ENCODE results near the gene ST3GAL4.

ST3GAL4 gene

DNA sequence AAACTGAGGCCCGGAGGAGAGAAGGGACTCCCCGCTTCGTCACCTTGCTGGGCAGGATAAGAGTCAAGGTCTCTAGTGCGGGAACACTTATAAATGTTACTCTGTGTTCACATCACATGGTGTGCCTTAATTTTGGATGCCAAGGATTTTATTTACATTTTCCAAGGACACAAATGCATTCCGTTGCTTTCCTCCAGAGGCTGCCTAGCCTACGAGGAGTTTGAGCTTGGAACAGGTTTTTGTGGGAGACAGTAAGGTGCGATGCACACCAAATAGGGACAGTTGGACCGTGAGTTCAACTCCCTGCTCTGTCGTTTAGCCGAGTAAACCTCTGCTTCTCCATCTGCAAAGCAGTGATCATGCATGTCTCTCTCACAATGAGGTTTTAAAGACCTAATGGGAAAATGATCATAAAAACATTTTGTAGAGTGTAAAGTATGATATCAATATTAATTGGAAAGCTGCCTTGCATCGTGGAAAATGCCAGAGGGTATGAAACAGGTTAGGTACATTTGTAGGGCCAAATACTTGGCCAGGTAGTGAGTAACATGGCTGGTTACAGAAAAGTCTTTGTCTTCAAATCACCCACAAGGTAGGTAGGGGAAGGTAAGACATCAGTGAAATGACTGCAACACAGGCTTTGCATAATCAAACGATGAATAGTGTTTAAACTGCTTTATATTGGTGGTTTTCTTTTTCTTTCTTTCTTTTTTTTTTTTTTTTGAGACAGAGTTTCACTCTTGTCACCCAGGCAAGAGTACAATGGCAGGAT, 61.8 kb downstream of the ST3GAL4 start:
- DNase-seq (ENCODE audit: low spot score): no peak
- TF ChIP-seq CTCF (conservative IDR thresholded peaks at IDR 0.05; ENCODE audit: low read depth): no peak
- peak overlapping the region; percentile 90 for H3K27ac ChIP-seq
- POLR2A ChIA-PET (ENCODE audit: low non-redundant PET): no interaction called here
- CTCF ChIA-PET: interaction anchor here (0.6 to 1.2 kb wide), 2 partner anchors 82 to 107 kb away, joined by 3 to 5 read pairs; no protein-coding TSS in a partner anchor

DNA sequence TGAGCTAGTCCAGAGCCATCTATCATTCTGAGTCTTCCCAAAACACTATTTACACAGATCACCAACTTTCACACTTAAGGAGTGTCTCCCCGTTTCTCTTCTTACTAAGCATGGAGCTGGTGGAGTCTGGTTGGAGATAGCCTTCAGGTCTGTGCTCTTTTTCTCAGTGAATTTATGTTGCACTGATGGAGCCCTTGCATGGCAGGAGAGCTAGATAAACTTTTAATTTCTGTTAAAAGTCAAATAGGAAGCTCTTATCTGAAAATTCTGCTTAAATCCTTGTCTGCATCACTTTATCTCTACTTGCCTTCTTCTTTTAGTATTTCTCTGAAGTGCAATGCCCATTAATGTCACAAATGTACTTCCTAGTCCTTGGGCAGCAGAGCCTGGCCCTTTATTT, 63.4 kb downstream of the ST3GAL4 start:
- ChIA-PET CTCF (no interaction called here), POLR2A (ENCODE audit: low non-redundant PET) (no interaction called here)
- no peak overlapping the region for H3K27ac ChIP-seq
- no peak for DNase-seq (ENCODE audit: low spot score)
- TF ChIP-seq CTCF (conservative IDR thresholded peaks at IDR 0.05; ENCODE audit: low read depth): no peak

DNA sequence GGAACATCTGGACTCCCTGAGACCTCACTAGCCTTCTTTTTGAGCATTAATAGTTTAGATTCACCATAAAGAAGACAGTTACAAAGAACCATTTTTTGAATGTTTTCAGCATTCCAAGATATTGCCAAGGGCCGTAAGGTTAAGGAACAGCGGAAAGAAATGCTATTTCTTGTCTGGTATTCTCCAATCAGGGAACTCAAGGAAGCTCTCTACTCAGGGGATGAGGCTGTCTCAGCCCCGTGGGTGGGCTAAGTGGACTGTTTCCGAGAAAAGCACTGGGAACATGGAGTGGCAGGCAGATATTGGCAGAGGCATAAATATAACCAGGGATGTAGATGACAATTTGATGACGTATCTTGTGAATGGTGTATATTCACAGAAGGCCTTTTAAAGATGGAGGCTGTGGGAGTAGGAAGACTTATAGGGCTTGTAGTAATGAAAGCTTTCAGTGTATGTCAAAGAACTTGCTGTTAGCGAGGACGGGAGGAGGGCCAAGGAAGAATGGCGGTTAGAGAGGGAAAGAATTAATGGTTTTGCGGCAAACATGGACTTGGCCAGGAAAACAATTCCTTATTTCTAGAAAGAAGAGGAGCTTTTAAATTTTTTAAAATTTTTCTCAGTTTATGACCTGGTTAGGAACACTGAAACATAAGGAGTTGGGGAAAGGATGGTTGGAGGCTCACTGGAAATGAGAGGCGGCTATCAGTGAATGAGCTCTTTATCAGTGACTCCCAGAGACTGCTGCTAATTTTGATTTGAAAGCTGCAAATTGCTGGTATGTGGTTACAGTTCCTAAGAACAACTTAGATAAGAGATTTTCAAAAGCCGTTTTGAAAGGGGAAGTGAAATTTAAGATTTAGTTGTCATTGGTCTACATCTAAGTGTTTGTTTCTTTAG, 64.6 kb downstream of the ST3GAL4 start:
- POLR2A ChIA-PET (ENCODE audit: low non-redundant PET): interaction anchor here (0.6 kb wide), 1 partner anchor 72 kb away, joined by 3 read pairs; no protein-coding TSS in a partner anchor
- TF ChIP-seq CTCF (conservative IDR thresholded peaks at IDR 0.05; ENCODE audit: low read depth): no peak
- no peak for DNase-seq (ENCODE audit: low spot score)

GRCh38 chr11:126420698-126421256, 65.3 kb downstream of the ST3GAL4 start:
- CTCF ChIA-PET: interaction anchor here (0.6 kb wide), 1 partner anchor 479 kb away, joined by 3 read pairs; no protein-coding TSS in a partner anchor
- no peak overlapping the region for H3K27ac ChIP-seq
- no peak for DNase-seq (ENCODE audit: low spot score)
- POLR2A ChIA-PET (ENCODE audit: low non-redundant PET): interaction anchor here (0.6 kb wide), 1 partner anchor 72 kb away, joined by 3 read pairs; no protein-coding TSS in a partner anchor
- no peak for TF ChIP-seq CTCF (conservative IDR thresholded peaks at IDR 0.05; ENCODE audit: low read depth)

More for the DNA sequence above, 64.6 kb downstream of the ST3GAL4 start:
- no peak overlapping the region for H3K27ac ChIP-seq
- CTCF ChIA-PET: interaction anchor here (0.6 kb wide), 1 partner anchor 478 kb away, joined by 3 read pairs; no protein-coding TSS in a partner anchor

DNA sequence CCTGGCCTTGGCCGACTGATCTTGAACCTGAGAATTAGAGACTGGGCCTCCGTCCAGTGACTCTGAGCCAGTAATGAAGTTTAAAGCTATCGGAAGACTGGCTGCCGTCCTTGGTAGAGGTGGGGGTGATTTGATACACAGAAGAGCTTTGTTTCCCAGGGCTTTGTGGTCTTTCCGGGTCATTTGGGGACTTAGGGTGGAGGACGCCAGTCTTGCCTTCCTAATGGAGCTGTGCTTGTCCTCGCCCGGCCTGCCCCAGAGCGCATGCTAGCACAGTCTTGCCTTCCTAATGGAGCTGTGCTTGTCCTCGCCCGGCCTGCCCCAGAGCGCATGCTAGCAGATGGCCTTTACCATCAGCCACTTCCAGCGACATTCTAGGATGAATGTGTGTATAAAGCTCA, 65.8 kb downstream of the ST3GAL4 start:
- no peak for TF ChIP-seq CTCF (conservative IDR thresholded peaks at IDR 0.05; ENCODE audit: low read depth)
- ChIA-PET CTCF (no interaction called here), POLR2A (ENCODE audit: low non-redundant PET) (no interaction called here)
- no peak overlapping the region for H3K27ac ChIP-seq
- DNase-seq (ENCODE audit: low spot score): no peak

- no peak for DNase-seq (ENCODE audit: low spot score)
- CTCF ChIA-PET: interaction anchor here (0.6 kb wide), 1 partner anchor 18 kb away, joined by 3 read pairs; no protein-coding TSS in a partner anchor
- no peak for TF ChIP-seq CTCF (conservative IDR thresholded peaks at IDR 0.05; ENCODE audit: low read depth)
- POLR2A ChIA-PET (ENCODE audit: low non-redundant PET): no interaction called here
- no peak overlapping the region for H3K27ac ChIP-seq
These were observed 67.0 kb downstream of the ST3GAL4 start for GRCh38 chr11:126422446-126422845.

Data from RWPE1 (cell line).